SK-N-MC (cell line): Measurements from ENCODE around the gene ADAMTSL1.

Source experiments
- EZH2 ChIP-seq: fragments of 200-600 bp; sonication (generic); IDR thresholded peaks from one replicate; pipeline ENCODE4 v1.6.1; 2017; ENCODE audit warnings: antibody characterized with exemption
- POLR2AphosphoS5 ChIP-seq: IDR thresholded peaks from 2 replicates; pipeline ENCODE4 v1.6.1; 2012; ENCODE audit warnings: mild to moderate bottlenecking, low read depth, low read length, borderline replicate concordance

- TF ChIP-seq EZH2 (no peak), POLR2AphosphoS5 (no peak)
These were observed 144.9 kb downstream of the ADAMTSL1 start for GRCh38 chr9:18618862-18619261.
